Right atrium auricular region (tissue), 2 donors: ENCODE measurements around the gene PHIP. TPM values are rescaled to one million over a fixed set of nuclear protein-coding genes. Genes with fewer than 3 reads are reported as not detected.

Experiments used
- DNase-seq: peaks from one replicate; pipeline ENCODE4 v3.0.0-alpha.2; 2019; ENCODE audit warnings: low spot score
- H3K27ac ChIP-seq, 2 donors: fragments of 200-600 bp; sonication (generic); 1 replicate in 1 of 2; 2 replicates in 1 of 2; pipeline ENCODE4 v1.5.1; 2016 to 2019
- H3K27me3 ChIP-seq, 2 donors: fragments of 200-600 bp; sonication (generic); one replicate each; pipeline versions ENCODE4 v1.5.1 to v1.6.0; 2017 to 2019
- H3K36me3 ChIP-seq: fragments of 200-600 bp; sonication (generic); one replicate; pipeline ENCODE4 v1.5.1; 2016
- H3K4me1 ChIP-seq, 2 donors: fragments of 200-600 bp; sonication (generic); one replicate each; pipeline versions ENCODE4 v1.5.1 to v1.6.0; 2017 to 2019
- H3K4me3 ChIP-seq, 2 donors: fragments of 200-600 bp; sonication (generic); 1 replicate in 1 of 2; 2 replicates in 1 of 2; pipeline ENCODE4 v1.5.1; 2017 to 2019; ENCODE audit warnings: mild to moderate bottlenecking in 1 of 2, moderate library complexity in 1 of 2
- H3K9me3 ChIP-seq, 2 donors: fragments of 200-600 bp; sonication (generic); one replicate each; pipeline ENCODE4 v1.5.1; 2019
- total RNA-seq, 2 donors: library from RNA; depleted of rRNA; stranded (reverse); fragments of >200 nt; gene quantifications; one replicate each; pipeline ENCODE4 v1.1.0, GENCODE V29; 2016
- TF ChIP-seq, protein P1 (sequence below), 2 donors: fragments of 200-600 bp; sonication (generic); IDR thresholded peaks; one replicate each; pipeline ENCODE4 v1.5.1; 2019; ENCODE audit warnings: antibody characterized with exemption in 2 of 2

Gene PHIP
- total RNA-seq, 2 donors from 2014 or later = 15.2 to 15.3 TPM

DNA sequence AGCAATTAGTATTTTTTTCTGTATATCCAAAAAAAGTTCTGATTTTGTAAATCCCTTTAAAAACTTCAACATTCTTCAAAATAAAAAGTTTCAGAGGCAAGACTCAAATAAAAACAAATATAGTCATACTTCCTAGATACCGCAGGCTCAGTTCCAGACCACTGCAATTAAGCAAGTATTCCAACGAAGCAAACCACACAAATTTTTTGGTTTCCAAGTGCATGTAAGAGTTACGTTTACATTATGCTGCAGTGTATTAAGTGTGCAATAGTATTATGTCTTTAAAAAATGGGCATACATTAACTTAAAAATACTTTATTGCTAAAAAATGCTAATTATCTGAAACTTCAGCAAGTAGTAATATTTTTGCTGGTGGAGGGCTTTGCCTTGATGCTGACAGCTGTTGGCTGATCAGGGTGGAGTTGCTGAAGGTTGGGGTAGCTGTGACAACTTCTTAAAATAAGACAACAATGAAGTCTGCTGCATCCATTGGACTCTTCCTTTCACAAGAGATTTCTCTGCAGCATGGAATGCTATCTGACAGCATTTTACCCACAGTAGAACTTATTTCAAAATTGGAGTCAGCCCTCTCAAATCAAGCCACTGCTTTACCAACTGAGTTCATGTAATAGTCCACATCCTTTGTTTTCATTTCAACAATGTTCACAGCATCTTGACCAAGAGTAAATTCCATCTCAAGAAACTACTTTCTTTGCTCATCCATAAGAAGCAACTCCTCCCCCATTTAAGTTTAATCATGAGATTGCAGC lies 46.0 kb downstream of the PHIP start:
- no peaks in the 10 kb centered on the region for H3K4me1 ChIP-seq
- no peak overlapping the region for H3K27ac ChIP-seq
- no peaks in the 10 kb centered on the region for H3K27me3 ChIP-seq
- TF ChIP-seq, protein P1, sequence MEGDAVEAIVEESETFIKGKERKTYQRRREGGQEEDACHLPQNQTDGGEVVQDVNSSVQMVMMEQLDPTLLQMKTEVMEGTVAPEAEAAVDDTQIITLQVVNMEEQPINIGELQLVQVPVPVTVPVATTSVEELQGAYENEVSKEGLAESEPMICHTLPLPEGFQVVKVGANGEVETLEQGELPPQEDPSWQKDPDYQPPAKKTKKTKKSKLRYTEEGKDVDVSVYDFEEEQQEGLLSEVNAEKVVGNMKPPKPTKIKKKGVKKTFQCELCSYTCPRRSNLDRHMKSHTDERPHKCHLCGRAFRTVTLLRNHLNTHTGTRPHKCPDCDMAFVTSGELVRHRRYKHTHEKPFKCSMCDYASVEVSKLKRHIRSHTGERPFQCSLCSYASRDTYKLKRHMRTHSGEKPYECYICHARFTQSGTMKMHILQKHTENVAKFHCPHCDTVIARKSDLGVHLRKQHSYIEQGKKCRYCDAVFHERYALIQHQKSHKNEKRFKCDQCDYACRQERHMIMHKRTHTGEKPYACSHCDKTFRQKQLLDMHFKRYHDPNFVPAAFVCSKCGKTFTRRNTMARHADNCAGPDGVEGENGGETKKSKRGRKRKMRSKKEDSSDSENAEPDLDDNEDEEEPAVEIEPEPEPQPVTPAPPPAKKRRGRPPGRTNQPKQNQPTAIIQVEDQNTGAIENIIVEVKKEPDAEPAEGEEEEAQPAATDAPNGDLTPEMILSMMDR (IDR thresholded peaks at IDR 0.05) = no peak
- peaks cover 7% of the 10 kb centered on the region for H3K36me3 ChIP-seq
- H3K9me3 ChIP-seq = no peaks in the 10 kb centered on the region
- no peak overlapping the region for H3K4me3 ChIP-seq
- no peak for DNase-seq

- Histone ChIP-seq H3K27ac (no peak overlapping the region), H3K9me3 (no peaks in the 10 kb centered on the region), H3K27me3 (no peaks in the 10 kb centered on the region), H3K36me3 (peaks cover 7% of the 10 kb centered on the region), H3K4me3 (no peak overlapping the region), H3K4me1 (no peaks in the 10 kb centered on the region)
- TF ChIP-seq, protein P1 (IDR thresholded peaks at IDR 0.05) = no peak
- no peak for DNase-seq
These were observed 47.5 kb downstream of the PHIP start for GRCh38 chr6:79030511-79030910.

DNA sequence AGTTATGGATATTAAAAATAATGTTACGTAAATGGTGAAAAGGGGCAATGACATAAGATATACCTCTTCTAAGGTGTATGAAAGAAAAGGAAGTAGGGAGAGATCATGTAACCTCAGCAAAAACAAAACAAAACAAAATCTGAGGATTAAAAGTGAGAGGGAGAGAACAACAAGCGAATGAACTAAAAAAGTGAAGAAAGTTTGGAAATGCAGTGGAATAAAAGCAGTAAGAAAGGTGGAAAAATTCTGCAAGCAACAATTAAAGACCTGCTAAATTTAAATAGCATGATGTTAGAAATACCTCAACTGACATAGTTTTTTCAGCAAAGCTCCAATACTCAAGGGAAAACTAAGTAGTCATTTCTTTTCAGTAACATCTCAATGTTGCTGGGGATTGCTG lies 48.0 kb downstream of the PHIP start:
- peaks cover 7% of the 10 kb centered on the region for H3K36me3 ChIP-seq
- no peak for DNase-seq

GRCh38 chr6:79028641-79029314 lies 49.3 kb downstream of the PHIP start:
- Histone ChIP-seq H3K27ac (no peak overlapping the region), H3K9me3 (no peaks in the 10 kb centered on the region), H3K36me3 (peaks cover 7% of the 10 kb centered on the region), H3K27me3 (no peaks in the 10 kb centered on the region), H3K4me1 (no peaks in the 10 kb centered on the region), H3K4me3 (no peak overlapping the region)
- DNase-seq = no peak
- TF ChIP-seq, protein P1 (IDR thresholded peaks at IDR 0.05) = no peak

More for the DNA sequence above, 48.0 kb downstream of the PHIP start:
- H3K27ac ChIP-seq = no peak overlapping the region
- H3K27me3 ChIP-seq = no peaks in the 10 kb centered on the region
- TF ChIP-seq, protein P1 (IDR thresholded peaks at IDR 0.05) = no peak
- H3K4me3 ChIP-seq = no peak overlapping the region
- H3K4me1 ChIP-seq = no peaks in the 10 kb centered on the region
- no peaks in the 10 kb centered on the region for H3K9me3 ChIP-seq

DNA sequence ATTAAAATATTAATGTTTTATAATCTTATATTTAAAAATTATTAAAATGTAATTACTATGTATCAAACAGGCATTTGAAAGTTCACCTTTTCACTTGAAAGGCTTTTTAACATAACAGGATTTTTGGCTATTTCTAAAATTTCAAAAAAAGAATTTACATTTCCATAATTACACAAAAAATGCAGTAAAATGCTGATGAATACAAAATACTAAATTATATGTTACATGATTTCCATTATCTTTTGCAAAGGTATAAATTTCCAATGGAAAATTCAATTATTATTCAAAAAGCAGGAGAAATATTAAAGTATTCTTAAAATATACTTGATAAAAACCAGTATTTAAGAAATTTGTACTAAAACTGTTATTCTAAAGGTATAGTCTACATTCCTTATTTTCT lies 66.1 kb downstream of the PHIP start:
- DNase-seq = no peak
- no peaks in the 10 kb centered on the region for H3K27me3 ChIP-seq
- H3K27ac ChIP-seq = no peak overlapping the region
- H3K36me3 ChIP-seq = peaks cover 28% of the 10 kb centered on the region
- H3K4me1 ChIP-seq = no peaks in the 10 kb centered on the region
- H3K9me3 ChIP-seq = no peaks in the 10 kb centered on the region
- TF ChIP-seq, protein P1 (IDR thresholded peaks at IDR 0.05) = no peak
- H3K4me3 ChIP-seq = no peak overlapping the region
